ENCODE results near the gene SLC5A2.

The SLC5A2 gene

DNA sequence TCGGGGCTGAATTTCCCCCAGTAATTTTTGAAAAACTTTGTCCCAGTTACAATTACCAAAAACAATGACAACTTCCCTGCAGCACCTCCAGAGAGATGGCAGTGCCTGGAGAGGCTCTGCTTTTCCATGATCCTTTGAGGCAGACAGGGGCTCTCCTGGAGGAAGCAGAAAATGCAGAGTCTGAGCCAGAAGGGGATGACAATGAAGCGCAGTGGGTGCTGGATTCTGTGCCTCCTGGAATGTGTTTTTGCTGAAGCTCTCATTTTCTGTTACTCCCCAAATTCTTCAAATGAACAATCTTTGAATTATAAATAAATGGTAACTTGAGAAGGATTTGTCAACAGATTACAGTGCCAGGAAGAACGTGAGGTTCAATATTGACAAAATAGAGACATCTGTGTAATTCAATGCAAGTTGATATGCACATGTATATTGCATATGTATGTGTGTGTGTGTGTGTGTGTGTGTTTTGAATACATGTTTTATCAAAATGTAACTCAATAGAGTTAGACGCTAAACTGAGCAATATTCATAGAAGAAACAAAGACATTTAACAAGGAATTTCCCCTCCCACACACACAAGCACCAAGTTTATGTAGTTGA is 35.0 kb downstream of the SLC5A2 start:
- Histone ChIP-seq H3K36me3 (ENCODE audit: control insufficient read depth in 2 of 2, insufficient read depth in 1 of 2, low read length in 2 of 2) (no peaks in the 10 kb centered on the region), H3K9me3 (ENCODE audit: control insufficient read depth, insufficient read depth, low read depth, low read length) (no peaks in the 10 kb centered on the region), H3K4me1 (ENCODE audit: control insufficient read depth, insufficient read depth, low read length) (no peaks in the 10 kb centered on the region), H3K27ac (ENCODE audit: extremely low read depth, low read depth, low read length) (no peak overlapping the region), H3K4me3 (ENCODE audit: low read depth, low read length) (no peak overlapping the region)
- TF ChIP-seq, protein P1, sequence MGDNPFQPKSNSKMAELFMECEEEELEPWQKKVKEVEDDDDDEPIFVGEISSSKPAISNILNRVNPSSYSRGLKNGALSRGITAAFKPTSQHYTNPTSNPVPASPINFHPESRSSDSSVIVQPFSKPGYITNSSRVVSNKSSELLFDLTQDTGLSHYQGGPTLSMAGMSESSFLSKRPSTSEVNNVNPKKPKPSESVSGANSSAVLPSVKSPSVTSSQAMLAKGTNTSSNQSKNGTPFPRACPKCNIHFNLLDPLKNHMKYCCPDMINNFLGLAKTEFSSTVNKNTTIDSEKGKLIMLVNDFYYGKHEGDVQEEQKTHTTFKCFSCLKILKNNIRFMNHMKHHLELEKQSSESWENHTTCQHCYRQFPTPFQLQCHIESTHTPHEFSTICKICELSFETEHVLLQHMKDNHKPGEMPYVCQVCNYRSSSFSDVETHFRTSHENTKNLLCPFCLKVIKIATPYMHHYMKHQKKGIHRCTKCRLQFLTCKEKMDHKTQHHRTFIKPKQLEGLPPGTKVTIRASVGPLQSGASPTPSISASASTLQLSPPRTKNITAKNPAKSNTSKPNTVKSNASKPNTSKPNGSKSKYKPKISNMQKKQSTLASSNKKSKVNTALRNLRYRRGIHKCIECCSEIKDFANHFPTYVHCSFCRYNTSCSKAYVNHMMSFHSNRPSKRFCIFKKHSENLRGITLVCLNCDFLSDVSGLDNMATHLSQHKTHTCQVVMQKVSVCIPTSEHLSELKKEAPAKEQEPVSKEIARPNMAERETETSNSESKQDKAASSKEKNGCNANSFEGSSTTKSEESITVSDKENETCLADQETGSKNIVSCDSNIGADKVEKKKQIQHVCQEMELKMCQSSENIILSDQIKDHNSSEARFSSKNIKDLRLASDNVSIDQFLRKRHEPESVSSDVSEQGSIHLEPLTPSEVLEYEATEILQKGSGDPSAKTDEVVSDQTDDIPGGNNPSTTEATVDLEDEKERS (tag by site-specific recombination; IDR thresholded peaks at IDR 0.05), result no peak
- TF ChIP-seq ZFP41 (tag by site-specific recombination; IDR thresholded peaks at IDR 0.05; ENCODE audit: borderline replicate concordance) (no peak), ZBTB48 (tag by site-specific recombination; IDR thresholded peaks at IDR 0.05) (no peak), GLI4 (tag by site-specific recombination; IDR thresholded peaks at IDR 0.05) (no peak)
- ChIA-PET CTCF (no interaction called here), POLR2A (no interaction called here)

DNA sequence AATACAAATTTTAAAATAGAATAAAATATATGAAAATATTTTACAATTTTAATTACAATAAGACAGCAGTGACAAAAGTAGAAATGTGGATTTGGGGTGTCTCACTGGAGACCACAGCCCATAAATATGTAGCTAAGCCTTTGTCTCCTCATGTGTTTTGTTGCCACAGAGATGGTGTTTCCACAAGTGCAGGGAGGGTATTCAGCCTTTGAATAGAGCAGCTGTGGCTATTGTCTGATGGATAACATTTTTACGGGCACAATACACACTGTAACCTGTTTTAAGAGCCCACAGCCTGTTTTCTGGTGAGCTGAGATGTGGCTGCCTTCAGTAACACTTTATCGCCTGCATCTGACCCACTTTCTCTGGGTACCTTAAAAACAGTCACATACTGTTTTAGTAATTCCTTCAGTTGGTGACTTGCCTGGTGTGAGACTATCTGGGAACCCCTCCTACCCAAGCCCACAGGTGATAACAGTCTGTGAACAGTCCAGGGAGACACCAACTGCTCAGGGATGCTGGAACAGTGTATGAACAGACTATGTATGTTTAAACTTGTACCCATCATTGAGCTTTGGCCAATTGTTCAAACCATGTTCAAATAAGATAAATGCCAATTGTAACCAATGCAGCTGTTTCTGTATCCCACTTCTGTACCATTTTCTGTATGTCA is 37.0 kb downstream of the SLC5A2 start:
- Histone ChIP-seq H3K9me3 (ENCODE audit: control insufficient read depth, insufficient read depth, low read depth, low read length) (no peaks in the 10 kb centered on the region), H3K4me1 (ENCODE audit: control insufficient read depth, insufficient read depth, low read length) (no peaks in the 10 kb centered on the region), H3K27ac (ENCODE audit: extremely low read depth, low read depth, low read length) (no peak overlapping the region), H3K36me3 (ENCODE audit: control insufficient read depth in 2 of 2, insufficient read depth in 1 of 2, low read length in 2 of 2) (no peaks in the 10 kb centered on the region), H3K4me3 (ENCODE audit: low read depth, low read length) (no peak overlapping the region)
- TF ChIP-seq WT1 (tag by site-specific recombination; IDR thresholded peaks at IDR 0.05) (no peak), ZNF837 (tag by site-specific recombination; IDR thresholded peaks at IDR 0.05) (no peak), ZBTB21 (tag by site-specific recombination; IDR thresholded peaks at IDR 0.05) (no peak), ZSCAN16 (tag by site-specific recombination; IDR thresholded peaks at IDR 0.05) (no peak), ZNF114 (tag by site-specific recombination; IDR thresholded peaks at IDR 0.05) (no peak), ZNF677 (tag by site-specific recombination; IDR thresholded peaks at IDR 0.05) (no peak), ZBTB17 (tag by site-specific recombination; IDR thresholded peaks at IDR 0.05) (no peak), ZNF624 (tag by site-specific recombination; IDR thresholded peaks at IDR 0.05) (no peak), ZNF221 (tag by site-specific recombination; IDR thresholded peaks at IDR 0.05; ENCODE audit: borderline replicate concordance) (no peak), SP7 (tag by site-specific recombination; IDR thresholded peaks at IDR 0.05) (no peak), BCL11A (tag by site-specific recombination; IDR thresholded peaks at IDR 0.05; ENCODE audit: low read depth) (no peak), ZNF629 (tag by site-specific recombination; IDR thresholded peaks at IDR 0.05) (no peak), KLF16 (tag by site-specific recombination; IDR thresholded peaks at IDR 0.05) (no peak), ZBTB8A (tag by site-specific recombination; IDR thresholded peaks at IDR 0.05) (no peak), ZNF571 (tag by site-specific recombination; IDR thresholded peaks at IDR 0.05) (no peak), ZNF302 (tag by site-specific recombination; IDR thresholded peaks at IDR 0.05; ENCODE audit: low read depth) (no peak)
- TF ChIP-seq, protein P2, sequence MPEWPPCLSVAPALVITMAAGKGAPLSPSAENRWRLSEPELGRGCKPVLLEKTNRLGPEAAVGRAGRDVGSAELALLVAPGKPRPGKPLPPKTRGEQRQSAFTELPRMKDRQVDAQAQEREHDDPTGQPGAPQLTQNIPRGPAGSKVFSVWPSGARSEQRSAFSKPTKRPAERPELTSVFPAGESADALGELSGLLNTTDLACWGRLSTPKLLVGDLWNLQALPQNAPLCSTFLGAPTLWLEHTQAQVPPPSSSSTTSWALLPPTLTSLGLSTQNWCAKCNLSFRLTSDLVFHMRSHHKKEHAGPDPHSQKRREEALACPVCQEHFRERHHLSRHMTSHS (tag by site-specific recombination; IDR thresholded peaks at IDR 0.05), result no peak
- TF ChIP-seq, protein P3, sequence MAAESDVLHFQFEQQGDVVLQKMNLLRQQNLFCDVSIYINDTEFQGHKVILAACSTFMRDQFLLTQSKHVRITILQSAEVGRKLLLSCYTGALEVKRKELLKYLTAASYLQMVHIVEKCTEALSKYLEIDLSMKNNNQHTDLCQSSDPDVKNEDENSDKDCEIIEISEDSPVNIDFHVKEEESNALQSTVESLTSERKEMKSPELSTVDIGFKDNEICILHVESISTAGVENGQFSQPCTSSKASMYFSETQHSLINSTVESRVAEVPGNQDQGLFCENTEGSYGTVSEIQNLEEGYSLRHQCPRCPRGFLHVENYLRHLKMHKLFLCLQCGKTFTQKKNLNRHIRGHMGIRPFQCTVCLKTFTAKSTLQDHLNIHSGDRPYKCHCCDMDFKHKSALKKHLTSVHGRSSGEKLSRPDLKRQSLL (tag by site-specific recombination; IDR thresholded peaks at IDR 0.05), result no peak
- TF ChIP-seq, protein P4, sequence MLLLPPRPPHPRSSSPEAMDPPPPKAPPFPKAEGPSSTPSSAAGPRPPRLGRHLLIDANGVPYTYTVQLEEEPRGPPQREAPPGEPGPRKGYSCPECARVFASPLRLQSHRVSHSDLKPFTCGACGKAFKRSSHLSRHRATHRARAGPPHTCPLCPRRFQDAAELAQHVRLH (tag by site-specific recombination; IDR thresholded peaks at IDR 0.05), result no peak
- TF ChIP-seq, protein P5, sequence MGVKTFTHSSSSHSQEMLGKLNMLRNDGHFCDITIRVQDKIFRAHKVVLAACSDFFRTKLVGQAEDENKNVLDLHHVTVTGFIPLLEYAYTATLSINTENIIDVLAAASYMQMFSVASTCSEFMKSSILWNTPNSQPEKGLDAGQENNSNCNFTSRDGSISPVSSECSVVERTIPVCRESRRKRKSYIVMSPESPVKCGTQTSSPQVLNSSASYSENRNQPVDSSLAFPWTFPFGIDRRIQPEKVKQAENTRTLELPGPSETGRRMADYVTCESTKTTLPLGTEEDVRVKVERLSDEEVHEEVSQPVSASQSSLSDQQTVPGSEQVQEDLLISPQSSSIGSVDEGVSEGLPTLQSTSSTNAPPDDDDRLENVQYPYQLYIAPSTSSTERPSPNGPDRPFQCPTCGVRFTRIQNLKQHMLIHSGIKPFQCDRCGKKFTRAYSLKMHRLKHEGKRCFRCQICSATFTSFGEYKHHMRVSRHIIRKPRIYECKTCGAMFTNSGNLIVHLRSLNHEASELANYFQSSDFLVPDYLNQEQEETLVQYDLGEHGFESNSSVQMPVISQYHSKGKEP (tag by site-specific recombination; IDR thresholded peaks at IDR 0.05), result no peak
- POLR2A ChIA-PET, result no interaction called here
- CTCF ChIA-PET, result no interaction called here
